ENCODE results near the gene OR10A4.
"Not testable (repeated sequence)": the region's sequence is repeated elsewhere in the genome, so short reads cannot be mapped to it uniquely, and the experiment has no call there.

OR10A4 gene

DNA sequence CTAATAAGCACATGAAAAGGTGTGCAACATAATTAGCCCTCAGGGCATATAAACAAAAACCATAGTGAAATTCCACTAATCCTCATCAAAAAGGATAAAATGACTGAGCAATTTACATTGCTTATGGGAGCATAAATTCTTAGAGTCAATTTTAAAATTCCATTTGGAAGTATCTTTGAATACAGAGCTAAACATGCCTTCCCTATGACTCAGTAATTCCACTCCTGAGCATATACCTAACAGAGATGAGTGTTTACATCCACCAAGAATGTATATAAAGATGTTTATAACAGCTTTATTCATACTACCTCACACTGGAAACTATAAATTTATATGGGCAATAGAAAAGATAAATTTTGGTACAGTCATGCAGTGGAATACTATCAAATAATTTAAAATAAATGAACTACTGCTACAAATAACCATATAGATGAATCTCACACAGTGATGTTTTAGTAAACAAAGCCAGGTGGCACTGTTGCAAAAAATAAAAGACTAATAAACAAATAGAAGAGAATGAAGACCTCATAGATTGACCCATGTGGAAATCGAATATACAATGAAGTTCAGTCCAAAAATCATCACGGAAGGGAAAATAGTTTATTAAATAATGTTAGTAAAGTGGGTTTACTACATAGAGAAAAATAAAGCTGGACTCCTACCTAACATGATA, 24.0 kb downstream of the OR10A4 start:
- no peak for DNase-seq

GRCh38 chr11:6904804-6905203, 28.4 kb downstream of the OR10A4 start:
- DNase-seq: not testable (repeated sequence)

GRCh38 chr11:6911378-6911777, 35.0 kb downstream of the OR10A4 start:
- DNase-seq: no peak

DNA sequence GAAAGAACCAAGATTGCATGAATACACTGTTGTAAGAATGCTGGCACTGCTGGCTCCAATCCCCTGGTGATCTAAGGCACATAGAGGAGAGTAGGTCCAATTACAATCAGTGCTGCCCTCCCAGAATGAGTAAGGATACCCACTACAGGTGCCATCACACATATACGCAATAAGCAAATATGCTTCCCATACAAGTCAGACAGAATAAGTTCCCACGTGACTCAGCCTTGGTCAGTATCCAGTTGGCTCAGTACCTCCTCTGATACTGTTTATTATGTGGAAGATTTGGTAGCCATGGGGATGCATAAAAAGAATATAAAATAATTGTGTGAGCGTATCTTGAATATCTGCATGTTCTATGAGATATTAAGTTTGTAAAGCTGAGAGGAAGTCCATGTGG, 35.5 kb downstream of the OR10A4 start:
- DNase-seq: peak; percentile 2

DNA sequence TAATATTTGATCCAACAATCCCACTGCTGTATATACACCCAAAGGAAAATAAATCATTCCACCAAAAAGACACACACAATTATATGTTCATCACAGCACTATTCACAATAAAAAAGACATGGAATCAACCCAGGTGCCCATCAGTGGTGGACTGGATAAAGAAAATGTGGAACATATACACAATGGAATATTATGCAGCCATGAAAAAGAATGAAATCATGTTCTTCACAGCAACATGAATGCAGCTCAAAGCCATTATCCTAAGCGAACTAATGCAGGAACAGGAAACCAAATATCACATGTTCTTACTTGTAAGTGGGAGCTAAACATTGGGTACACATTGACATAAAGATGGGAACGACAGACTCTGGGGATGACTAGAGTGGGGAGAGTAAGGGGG, 43.3 kb downstream of the OR10A4 start:
- no peak for DNase-seq

DNA sequence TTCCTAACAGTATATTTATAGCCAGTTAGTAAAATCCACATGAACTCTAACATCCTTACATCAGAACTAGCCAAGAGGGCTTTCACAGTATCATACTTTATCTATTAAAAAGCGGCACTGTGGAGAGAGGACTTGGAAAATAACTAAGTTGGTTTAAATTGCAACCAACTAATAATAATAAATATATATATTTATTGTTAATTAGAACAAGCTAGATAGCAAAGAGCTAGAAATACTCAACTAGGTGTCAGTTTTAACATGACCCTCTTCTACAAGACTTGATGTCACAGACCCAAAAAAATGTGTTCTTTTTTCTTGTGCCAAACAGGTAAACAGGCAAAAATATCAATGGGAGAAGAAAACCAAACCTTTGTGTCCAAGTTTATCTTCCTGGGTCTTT, 44.3 kb downstream of the OR10A4 start, which contains the start of gene OR2D3:
Gene OR2D3 (plus strand): TSS at position 301 of the 400 bp plus-strand sequence. CDS start 0 bp downstream, at position 301.
- no peak for DNase-seq

DNA sequence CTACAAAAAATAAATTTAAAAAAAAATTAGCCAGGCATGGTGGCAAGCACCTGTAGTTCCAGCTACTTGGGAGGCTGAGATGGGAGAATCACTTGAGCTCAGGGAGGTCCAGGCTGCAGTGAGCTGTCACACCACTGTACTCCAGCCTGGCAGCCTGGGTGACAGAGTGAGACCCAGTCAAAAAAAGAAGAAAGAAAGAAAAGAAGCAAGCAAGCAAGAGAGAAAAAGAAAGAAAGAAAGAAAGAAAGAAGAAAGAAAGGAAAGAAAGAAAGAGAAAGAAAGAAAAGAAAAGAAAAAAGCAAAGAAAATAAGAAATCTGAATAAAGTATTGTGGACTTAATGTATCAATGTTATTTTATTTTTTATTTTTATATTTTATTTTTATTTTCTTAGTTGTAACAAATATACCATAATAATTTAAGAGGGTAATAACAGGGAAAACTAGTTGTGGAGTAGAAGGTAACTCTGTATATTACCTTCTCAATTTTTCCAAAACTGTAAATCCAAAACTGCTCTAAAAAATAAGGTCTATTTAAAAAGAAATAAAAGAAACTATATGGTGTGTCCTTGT, 48.7 kb downstream of the OR10A4 start:
- no peak for DNase-seq

DNA sequence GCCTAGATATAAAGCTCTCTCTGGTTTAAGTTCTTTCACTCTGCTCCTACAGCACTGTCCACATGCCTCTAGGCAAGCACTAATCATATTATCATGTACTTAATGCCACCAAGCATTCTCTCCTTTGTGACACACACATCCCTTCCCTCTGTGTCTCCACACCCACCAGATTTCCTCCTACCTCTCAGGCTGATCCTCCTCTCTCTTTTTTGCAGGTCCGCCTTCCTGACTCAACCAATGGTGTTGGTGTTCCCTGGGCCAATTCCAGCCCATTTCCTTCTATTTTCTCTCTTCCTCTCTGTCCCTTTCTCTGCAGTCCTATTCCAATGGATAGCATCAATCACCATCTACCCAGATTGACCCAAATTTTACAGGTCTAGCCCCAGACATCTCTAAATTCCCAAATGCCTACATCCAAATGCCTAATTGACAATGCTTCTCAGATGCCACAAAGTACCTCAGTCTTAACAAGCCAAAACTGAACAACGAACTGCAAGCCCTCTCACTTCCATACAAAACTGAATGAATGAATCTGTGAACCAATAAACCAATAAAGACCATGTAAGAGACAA, 49.3 kb downstream of the OR10A4 start:
- DNase-seq: peak; percentile 7

- DNase-seq: peak; percentile 83
Observed at GRCh38 chr11:6926208-6927029, 50.0 kb downstream of the OR10A4 start, which contains the start of gene ZNF215. Gene ZNF215 (plus strand): TSS chr11:6926426. CDS start chr11:6932273, 5,847 bp downstream.

DNA sequence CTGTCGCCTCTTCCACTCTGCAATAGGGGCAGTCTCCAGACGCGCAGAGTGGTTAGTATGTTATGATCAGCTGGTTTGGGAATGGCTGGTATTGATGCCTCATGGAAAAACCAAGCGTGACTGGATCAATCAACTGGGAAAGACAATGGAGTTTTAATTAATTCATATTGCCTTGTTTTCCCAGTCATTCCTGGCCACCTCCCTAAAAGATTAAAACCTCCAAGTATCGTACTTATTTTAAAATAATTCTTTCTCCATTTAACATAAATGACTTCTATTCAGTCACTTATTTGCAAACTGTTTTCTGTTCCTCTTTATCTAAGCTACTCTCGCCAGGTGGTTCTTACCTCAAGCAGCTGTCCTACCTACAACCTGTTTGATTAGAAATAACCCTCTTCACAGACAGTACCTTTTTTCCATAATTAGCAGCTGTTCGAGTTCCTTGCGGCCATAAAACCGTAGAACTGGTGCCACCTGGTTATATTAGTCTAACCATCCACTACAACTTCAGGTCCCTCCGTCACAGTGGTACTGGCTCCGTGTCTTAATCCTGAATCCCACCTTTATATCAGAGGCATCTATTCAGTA, 50.7 kb downstream of the OR10A4 start:
- DNase-seq: no peak
